ENCODE results near the gene P2RX1.
A peak's percentile ranks its signal among the peaks of the same experiment; 100 is the strongest.

Gene P2RX1

DNA sequence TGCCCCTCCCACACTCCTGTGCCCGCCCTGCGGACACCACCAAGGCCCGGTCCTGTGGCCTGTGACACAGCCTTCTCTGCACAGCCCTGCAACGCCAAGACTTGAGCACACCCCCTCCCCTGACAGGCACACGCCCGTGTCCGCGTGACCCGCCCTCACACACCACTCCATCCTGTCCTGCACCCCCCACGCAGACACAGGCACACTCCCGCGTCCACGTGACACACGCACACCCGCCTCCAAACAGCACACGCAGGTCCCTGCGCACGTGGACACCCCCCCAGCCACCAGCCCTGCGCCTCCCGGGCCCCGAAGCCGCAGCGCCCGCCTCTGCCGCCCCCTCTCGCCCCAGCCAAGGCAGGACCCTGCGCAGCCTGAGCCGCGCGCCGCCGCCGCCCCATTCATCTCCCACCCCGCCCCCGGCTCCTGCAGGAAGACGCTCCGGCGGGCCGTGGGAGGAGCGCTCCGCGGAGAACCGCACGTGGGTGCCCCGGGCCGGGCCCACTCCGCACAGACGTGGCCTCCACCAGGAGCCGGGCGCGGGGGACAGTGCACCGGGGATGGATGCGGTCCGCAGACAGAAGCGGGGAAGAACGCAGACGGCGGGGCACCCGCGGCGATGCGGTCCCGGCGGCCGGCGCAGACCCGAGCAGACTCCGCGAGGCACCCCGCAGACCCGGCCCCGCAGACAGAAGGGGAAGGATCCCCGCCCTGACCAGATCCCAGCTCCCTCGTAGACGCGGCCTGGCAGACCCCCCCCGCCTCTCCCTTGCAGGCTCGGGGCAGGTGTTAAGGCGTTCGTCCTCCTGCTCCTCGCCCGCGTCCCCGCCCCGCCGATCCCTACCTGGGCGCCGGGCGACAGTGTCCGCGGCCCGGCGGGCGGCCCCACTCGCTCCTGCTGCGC is 23.9 kb downstream of the P2RX1 start:
- peak; percentile 54 for DNase-seq (ENCODE audit: low read depth, low spot score)
- peak overlapping the region; percentile 56 for H3K4me3 ChIP-seq (ENCODE audit: low read length)

DNA sequence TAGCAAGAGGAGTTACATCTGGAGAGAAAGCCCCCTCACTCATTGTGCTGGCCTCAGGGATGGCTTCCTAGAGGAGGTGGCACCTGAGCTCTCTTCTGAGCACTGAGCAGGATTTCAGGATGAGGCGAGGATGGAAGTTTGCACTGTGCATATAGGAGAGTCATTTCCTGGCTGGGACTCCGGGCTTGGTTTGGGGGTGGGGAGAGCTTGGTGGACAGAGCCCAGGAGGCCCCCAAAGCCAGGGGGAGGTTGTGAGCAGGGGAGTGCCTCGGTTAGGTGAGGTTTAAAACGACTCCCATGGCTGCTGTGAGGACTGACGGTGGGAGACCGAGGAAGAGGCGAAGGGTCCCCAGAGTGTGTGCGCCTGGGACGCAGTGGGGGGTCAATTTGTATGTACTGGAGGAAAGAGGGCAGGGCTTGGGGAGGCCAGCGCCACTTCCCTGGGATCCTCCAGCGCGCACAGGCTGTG is 24.6 kb downstream of the P2RX1 start:
- H3K4me3 ChIP-seq (ENCODE audit: low read length), result peak overlapping the region; percentile 56
- no peak for DNase-seq (ENCODE audit: low read depth, low spot score)

DNA sequence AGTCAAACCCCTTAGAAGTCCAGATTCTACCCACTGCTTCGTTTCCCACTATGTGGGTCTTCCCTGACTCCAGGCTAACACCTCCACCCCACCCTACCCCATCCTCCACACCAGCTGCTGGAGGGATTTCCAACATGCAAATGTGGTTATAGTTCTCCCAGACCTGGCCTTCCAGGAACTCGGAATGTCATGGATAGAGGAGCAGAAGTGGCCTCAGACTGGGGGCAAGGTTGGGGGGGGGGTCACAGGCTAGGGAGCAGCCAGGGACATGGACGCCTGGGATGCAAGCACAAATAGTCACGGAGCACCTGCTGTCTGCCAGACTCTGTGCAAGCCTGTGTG is 25.4 kb downstream of the P2RX1 start:
- H3K4me3 ChIP-seq (ENCODE audit: low read length), result no peak overlapping the region
- no peak for DNase-seq (ENCODE audit: low read depth, low spot score)

DNA sequence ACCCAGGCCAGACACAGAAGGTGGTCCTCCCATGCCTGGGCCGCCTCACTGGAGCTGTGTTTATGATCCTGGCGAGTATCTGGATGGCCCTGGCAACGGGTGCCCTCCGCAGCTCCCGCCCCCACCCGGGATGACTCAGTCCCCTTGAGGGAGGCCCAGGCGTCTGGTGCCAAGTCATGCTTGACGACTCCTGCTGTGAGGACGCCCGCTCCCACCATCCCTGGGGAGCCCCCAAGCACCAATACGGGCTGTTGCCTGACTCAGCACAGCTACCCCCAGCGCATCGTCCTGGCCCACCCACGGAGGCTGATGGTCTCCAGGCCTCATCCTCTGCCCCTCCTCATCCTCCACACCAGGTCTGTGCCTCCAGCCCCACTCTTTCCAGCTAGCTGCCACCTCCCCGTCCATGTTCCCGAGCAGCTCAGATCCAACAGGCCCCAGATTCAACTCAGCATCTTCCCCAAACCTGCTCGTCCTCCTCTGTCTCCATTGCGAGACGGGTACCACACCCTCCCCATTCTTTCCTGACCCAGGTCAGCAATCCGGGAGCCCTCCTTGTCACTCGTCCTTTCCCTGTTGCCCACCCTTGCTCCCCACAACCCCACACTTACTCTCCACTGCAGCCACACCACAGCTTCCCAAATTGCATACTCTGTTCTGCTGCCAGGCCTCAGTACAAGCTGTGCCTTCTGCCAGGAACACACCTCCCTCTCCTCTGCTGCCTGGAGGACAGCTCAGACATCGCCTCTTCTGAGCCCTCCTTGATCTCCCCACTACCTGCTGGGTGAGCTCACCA is 26.0 kb downstream of the P2RX1 start:
- DNase-seq (ENCODE audit: low read depth, low spot score), result no peak
- no peak overlapping the region for H3K4me3 ChIP-seq (ENCODE audit: low read length)

DNA sequence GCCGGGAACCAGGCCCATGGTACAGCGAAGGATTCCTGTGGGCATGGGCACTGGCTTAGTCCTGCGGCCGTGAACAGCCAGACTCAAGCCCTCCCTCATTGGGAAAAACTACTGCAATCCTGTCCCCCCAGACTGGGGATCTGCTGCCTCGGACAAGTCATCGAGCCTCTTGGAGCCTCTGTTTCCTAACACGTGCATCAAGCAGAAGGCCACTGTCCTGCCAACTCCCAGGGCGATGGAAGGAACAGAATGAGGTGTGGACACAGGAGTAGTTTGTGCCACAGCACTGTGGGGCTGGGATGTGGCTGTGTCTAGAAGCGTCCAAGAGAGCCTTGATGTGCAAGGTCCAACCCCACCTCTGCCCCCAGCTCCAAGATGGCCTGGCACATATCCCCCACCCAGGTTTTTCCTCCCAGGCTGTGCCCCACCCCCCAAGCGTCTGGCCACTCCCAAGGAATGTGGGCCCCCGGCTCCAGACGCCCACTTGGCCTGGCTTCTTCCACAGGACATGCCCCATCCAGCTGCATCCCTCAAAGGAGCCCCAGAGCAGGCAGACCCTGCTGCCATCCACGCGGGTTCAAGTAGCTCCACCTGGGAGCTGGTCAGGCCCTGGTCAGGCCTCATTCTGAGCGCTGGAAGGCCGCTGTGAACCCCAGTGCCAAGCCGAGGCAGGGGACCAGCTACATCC is 26.8 kb downstream of the P2RX1 start:
- H3K4me3 ChIP-seq (ENCODE audit: low read length), result no peak overlapping the region
- no peak for DNase-seq (ENCODE audit: low read depth, low spot score)

DNA sequence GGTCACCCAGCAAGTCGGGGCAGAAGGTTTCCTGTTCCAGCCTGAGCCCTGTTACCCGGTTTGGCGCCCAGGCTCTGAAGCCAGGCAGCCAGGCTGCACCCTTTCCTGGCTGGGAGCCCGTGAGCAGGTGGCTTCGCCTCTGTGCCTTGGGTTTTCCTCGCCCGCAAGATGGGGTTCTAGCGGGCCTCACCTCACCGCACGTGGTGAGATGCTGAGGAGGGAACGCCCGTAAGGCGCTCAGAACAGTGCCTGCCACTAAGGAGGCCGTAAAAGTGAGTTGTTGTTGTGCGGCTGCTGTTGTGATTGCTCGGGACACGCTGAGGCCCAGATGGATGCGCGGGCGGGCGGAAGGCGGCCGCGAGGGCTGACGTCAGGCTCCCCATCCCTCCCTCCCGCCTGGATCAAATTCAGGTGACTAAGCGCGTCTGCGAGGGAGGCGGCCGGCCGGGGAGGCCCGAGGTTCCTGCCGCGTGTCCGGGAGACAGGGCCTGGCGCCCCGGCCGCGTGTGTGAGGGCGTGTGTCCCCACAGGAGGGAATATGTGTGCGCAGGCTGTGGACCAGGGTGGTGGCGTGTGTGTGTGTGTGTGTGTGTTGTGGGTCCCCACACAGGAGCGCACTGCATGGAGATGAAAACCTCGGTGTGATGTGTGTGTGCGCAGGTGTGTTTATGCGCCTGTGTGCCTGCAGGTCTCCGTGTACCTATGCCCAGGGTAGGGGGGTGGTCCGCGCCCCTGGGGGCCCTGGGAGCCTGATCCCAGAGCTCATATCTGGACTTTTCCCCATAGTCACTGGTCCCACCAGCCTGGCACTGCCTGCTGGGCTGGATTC is 27.7 kb downstream of the P2RX1 start:
- no peak for DNase-seq (ENCODE audit: low read depth, low spot score)
- no peak overlapping the region for H3K4me3 ChIP-seq (ENCODE audit: low read length)

DNA sequence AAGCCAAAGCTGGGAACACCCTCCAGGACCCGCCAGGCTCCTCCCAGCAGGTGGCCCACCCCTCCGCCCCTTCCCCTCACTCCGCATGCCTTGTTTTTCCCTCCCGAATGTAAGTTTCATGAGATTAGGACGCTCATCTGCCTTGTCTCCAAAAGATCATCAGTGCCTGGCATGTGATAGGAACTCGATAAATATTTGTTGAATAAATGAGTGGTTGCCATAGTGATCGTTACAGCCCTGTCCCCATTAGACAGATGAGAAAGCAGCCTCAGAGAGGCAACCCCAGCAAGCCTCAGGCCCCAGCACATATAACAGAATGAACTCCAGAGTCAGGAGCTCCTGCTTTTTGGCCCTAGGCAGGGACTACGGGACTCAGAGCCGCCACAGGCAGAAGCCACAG is 28.5 kb downstream of the P2RX1 start:
- no peak for DNase-seq (ENCODE audit: low read depth, low spot score)
- H3K4me3 ChIP-seq (ENCODE audit: low read length), result no peak overlapping the region

DNA sequence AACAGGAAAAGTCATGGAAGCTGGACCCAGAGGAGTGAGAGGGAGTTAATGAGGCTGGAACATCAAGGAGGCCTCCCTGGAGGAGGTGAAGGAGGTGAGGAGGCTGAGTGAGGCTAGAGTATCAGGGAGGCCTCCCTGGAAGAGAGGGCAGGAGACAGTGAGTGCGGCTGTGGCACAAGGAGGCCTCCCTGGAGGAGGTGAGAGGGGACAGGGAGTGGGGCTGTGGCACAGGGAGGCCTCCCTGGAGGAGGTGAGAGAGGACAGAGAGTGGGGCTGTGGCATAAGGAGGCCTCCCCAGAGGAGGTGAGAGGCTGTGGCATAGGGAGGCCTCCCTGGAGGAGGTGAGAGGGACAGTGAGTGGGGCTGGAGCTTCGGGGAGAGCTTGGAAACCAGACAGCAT is 28.9 kb downstream of the P2RX1 start:
- no peak for DNase-seq (ENCODE audit: low read depth, low spot score)
- H3K4me3 ChIP-seq (ENCODE audit: low read length), result no peak overlapping the region

DNA sequence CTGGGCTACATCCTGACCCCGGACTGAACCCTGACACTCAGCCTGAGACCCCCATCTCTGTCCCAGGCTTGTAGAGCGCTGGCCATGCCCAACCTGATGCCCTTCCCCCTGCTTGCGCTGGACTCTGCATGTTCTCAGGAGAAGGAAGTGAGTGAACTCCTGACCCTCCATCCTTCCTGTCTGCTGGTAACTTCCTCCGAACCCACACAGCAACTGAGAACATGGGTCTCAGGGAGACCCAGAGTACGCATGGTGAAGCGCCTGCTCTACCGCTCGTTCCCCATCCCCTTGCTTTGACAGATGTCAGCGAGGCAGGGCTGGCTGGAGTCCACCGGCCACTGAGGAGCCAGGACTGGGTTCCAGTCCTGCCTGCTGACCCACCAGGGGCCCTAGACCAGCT is 29.5 kb downstream of the P2RX1 start:
- DNase-seq (ENCODE audit: low read depth, low spot score), result no peak
- no peak overlapping the region for H3K4me3 ChIP-seq (ENCODE audit: low read length)

DNA sequence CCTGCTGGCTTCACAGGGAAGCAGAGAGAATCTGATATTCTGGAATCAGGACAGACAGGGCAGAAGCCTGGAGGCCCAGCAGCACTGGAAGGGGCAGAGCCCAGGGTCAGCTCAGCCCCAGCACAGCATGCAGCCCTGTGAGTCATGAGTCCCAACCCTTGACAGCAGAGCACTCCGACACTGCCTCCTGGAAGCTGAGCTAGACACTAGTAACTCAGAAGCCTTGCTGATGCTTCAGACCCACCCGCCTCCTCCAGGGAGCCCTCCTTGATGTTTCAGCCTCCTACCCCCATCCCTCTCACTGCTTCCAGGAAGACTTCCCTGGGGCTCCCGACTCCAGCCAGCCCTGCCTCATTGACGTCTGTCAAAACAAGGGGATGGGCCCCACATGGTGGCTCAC is 30.3 kb downstream of the P2RX1 start:
- DNase-seq (ENCODE audit: low read depth, low spot score), result no peak
- H3K4me3 ChIP-seq (ENCODE audit: low read length), result no peak overlapping the region

DNA sequence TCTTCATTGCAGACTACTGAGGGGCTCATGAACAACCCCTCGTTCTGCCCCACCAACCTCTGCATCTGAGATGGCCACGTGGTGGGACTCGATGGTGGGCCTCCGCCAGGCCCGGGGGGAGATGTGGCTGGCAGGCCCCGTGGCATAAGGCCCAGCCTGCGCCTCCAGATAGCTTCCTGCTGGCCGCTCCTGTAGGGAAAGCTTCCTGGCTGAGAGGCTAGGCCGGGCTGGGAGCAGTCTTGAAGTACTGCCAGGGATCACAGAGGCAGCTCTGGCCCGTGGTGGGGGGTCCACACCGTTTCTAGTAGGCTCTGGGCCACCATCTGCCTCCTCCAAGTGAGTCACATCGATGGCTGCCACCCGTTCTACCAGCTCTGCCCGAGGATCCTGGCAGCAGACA is 31.0 kb downstream of the P2RX1 start:
- DNase-seq (ENCODE audit: low read depth, low spot score), result no peak
- no peak overlapping the region for H3K4me3 ChIP-seq (ENCODE audit: low read length)

DNA sequence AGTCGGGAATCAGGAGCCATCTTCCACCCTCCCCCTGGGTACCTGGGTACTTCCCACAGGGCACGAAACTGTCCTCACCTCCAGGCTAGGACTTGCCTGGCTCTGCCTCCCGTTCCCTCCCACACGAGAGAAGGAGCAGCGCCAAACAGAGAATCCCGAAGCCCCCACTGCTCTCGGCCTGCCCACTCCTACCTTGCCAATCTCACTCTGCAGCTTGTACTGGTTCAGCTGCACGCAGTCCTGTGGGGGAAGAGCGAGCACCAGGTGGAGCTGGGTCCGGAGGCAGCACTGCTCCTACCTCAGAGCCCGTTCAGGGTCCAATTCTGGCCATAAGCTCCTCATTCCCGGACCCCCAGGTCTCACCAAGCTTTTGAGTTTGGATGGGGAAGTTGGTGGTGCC is 32.1 kb downstream of the P2RX1 start:
- no peak for DNase-seq (ENCODE audit: low read depth, low spot score)
- H3K4me3 ChIP-seq (ENCODE audit: low read length), result no peak overlapping the region

DNA sequence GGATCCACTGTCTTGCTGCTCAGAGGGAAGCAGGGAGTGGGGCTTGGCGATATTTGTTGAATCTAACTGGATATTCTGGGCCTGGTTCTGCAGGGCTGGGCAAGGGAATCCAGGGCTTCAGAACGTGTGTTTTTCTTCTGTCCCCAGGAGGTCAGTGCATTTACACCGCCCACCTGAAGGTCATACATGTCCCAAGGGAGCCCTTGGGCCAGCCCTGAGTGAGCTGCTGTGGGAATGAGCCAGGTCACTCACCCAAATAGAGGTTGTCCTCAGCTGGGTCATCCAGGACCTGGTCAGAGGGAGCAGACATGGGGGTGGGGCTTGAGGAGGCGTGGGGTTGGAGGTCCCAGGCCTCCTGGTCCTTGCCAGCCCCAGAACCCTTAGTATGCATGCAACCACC is 34.0 kb downstream of the P2RX1 start:
- no peak for DNase-seq (ENCODE audit: low read depth, low spot score)
- no peak overlapping the region for H3K4me3 ChIP-seq (ENCODE audit: low read length)

DNA sequence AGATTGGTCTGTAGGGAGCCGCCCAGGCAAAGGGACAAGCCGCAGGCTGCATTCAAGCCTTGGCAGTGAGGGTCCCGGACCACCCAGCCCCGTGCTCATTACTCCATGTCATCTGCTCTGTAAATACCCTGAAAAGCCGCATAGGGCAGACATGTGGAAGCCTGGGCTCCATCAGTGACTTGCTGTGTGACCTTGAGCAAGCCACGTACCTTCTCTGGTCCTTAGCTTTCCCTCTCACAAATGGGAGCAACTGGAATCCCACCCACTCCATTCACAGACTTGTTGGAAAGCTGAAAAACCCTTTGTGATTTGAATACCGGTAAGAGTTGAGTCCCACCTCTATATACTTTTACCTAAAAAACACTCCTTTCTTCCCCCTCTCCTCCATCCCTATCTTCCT is 35.3 kb downstream of the P2RX1 start:
- H3K4me3 ChIP-seq (ENCODE audit: low read length), result no peak overlapping the region
- DNase-seq (ENCODE audit: low read depth, low spot score), result no peak

DNA sequence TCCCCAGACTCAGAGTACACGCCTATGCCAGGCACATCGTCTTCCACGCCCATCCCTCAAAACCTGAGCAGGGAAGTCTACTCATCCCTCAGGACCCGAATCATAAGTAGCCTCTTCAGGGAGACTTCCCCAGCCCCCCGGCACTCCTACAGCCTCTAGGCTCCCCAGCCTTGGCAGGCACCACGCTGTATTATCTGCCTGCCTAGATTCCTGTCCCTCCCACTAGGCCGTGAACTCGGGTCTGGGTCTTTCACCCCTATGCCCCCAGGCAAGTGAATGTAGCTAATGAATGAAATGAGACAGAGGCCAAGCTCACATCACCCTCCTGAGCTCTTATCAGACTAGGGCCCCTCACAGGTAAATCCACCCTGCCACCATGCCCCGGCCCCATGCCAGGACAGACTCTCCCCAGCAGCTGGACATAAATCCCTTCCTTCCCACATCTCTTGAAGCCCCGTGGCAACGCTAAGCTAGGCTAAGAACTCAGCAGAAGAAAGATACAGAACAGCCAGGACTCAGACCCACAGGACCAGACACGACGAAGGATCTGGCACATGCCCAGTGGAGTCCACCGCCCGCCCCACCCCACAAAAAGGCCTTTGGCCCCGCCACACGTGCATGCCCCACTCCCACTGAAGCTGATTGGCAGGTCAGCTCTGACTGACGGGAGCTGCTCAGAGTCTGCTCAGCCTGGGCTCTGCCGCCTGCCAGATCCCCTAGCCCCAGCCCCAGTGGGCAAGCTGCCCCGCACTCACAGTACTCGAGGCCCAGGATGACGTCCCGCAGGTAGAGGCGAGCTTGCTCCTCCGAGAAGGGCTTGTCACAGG is 36.5 kb downstream of the P2RX1 start:
- no peak for DNase-seq (ENCODE audit: low read depth, low spot score)
- no peak overlapping the region for H3K4me3 ChIP-seq (ENCODE audit: low read length)

DNA sequence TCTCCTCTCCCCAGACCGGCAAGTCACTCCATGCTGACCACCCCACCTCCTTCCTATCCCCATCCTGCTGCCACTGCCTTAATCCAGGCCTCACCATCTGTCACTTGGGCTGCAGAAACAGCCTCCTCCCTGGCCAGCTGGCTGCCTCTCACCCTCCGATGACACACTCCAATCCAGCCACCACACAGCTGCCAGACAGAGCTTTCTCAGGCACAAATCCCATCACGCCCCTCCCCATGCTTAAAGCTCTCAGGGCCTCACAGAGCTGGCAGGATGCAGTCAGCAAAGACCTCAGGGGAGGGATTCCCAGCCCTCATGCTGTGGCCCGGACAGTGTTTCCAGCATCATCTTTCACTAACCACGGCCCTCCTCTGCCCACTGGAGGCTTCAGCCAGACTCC is 37.1 kb downstream of the P2RX1 start:
- no peak for DNase-seq (ENCODE audit: low read depth, low spot score)
- no peak overlapping the region for H3K4me3 ChIP-seq (ENCODE audit: low read length)

DNA sequence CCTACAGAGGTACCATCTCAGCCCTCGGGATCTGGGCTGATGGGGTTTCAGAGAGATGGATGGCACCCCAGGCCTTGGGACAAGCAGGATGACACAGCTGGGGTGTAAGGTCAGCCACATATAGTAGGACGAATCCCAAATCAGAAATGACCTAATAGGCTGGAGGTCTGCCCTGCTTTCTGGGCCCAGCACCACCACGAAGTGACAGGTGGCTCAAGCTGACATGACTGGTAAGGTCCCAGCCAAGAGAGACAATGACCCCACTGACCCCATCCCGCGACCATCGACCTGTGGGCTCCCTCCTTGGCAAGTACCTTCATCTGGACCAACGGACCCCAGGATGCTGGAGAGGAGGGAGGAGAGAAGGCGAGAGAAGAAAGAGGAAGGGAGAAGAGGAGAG is 39.0 kb downstream of the P2RX1 start:
- no peak for DNase-seq (ENCODE audit: low read depth, low spot score)
- no peak overlapping the region for H3K4me3 ChIP-seq (ENCODE audit: low read length)

DNA sequence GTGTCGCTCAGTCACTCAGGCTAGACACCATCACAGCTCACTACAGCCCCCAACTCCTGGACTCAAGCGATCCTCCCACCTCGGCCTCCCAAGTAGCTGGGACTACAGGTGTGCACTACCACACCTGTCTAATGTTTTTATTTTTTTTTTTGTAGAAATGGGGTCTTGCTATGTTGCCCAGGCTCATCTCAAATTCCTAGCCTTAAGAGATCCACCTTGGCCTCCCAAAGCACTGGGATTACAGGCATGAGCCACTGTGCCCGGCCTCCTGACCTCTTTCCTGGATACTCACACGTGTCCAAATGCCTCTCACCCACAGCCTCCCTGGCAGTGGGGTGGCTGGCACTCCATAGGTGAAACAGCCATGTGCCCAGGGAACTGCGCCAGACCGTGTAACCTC is 40.9 kb downstream of the P2RX1 start:
- no peak for DNase-seq (ENCODE audit: low read depth, low spot score)
- H3K4me3 ChIP-seq (ENCODE audit: low read length), result no peak overlapping the region
